NCI-H1436 treated with DMSO at 0.1 percent for 48 hours (cell line): Measurements from ENCODE around the gene CNTN4.

Experiments used
- DNase-seq: peaks from one replicate; lab custom pipeline; 2025; lab: John Stamatoyannopoulos, UW

CNTN4 gene

DNA sequence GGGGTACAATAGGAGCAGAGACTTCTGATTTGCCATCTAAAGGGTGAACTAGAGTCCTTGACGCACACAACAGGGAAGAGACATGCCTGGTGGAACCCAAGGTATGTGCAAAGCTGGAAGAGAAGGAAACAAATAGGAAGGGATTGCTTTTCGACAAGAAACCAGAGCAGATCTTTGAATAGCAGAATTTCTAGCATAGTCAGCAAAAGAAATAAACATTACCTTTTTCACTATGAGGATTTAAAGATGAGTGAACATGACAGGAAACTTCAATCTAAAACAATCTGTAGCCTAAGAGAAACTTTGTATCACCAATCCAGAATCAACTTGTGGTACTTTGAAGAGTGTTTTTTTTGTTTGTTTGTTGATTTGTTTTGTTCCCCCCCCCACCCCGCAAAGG is 1006.6 kb downstream of the CNTN4 start:
- DNase-seq, result no peak

DNA sequence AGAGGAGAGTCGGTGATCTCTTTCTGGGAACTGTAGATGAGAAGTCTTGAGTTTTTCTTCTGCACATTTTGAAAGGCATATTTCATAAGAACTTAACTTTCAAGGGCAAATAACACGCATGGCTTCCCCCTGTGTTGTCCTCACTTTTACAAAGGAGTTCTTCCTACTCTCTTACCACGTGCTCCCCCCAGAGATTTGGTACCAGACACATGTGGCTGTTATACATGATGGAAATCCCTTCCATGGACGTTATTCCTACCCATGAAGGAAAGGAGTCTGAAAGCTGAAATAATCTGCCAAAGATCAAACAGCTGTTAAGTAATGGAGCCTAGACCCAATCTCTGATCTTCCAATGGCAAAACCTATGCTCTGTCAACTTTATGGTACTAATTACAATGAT is 1007.1 kb downstream of the CNTN4 start:
- no peak for DNase-seq

DNA sequence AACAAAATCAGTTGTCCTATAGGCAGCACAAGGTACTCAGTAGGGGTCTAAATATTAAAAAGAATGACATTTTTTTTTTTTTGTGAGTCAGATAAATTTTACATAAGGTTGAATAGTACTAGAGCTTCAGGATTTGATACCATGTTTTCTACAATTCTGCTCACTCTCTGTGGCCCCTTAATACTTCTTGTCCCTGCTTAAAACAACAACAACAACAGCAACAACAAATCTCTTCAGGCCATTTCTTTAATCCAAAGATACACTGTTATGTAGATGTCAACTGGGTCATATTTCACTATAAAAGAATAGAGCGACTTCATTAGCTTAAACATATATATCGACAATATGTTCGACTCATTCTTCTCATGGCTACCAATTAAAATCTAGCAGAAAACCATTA is 1008.5 kb downstream of the CNTN4 start:
- DNase-seq, result no peak
